H1 (cell line): ENCODE measurements around the gene LRRC61. TPM values are rescaled to one million over a fixed set of nuclear protein-coding genes. Genes with fewer than 3 reads are reported as not detected.

ENCODE experiments used
- CTCF ChIA-PET: fragments of 300-600 bp; sonication (Branson Sonifier 250); formaldehyde crosslinking; loops from one replicate; lab custom pipeline; 2021; ENCODE audit not compliant: partially characterized antibody; lab: Charles Lee
- POLR2A ChIA-PET: fragments of 300-600 bp; sonication (Branson Sonifier 250); formaldehyde crosslinking; loops from one replicate; lab custom pipeline; 2021; ENCODE audit warnings: inconsistent platforms; ENCODE audit not compliant: partially characterized antibody; lab: Charles Lee
- DNase-seq, 2 experiments: peaks; one replicate each; pipeline versions ENCODE4 v3.0.0 to v3.0.0-alpha.2; 2010 to 2022; ENCODE audit warnings: low spot score in 2 of 2, low read depth in 1 of 2, mixed read lengths in 1 of 2
- FAIRE-seq: peaks from 2 replicates; lab custom pipeline; 2011; peaks lifted over from hg19 to GRCh38; lab: Jason Lieb, UNC
- H2AFZ ChIP-seq: 2 replicates; pipeline ENCODE4 v1.8.1; 2012; ENCODE audit warnings: low read length, inconsistent platforms
- H2AK5ac ChIP-seq: 2 replicates; pipeline ENCODE4 v1.6.1; 2013; ENCODE audit warnings: low read depth, low read length
- H2BK120ac ChIP-seq: replicated peaks from 2 replicates; pipeline ENCODE3; 2013; ENCODE audit warnings: low read depth, low read length, inconsistent platforms
- H2BK12ac ChIP-seq: 2 replicates; pipeline ENCODE4 v1.6.1; 2013; ENCODE audit warnings: low read depth, low read length
- H2BK15ac ChIP-seq: 2 replicates; pipeline ENCODE4 v1.6.1; 2013; ENCODE audit warnings: low read length
- H2BK20ac ChIP-seq: 2 replicates; pipeline ENCODE4 v1.6.1; 2013; ENCODE audit warnings: low read length
- H2BK5ac ChIP-seq: 2 replicates; pipeline ENCODE4 v1.6.1; 2013; ENCODE audit warnings: low read depth, low read length
- H3K14ac ChIP-seq: 2 replicates; pipeline ENCODE4 v1.6.1; 2013; ENCODE audit warnings: inconsistent platforms; ENCODE audit not compliant: insufficient read length
- H3K18ac ChIP-seq: 2 replicates; pipeline ENCODE4 v1.6.1; 2013; ENCODE audit warnings: low read length; ENCODE audit errors: extremely low read depth
- H3K23ac ChIP-seq: 2 replicates; pipeline ENCODE4 v1.6.1; 2013; ENCODE audit warnings: inconsistent platforms; ENCODE audit not compliant: insufficient read length
- H3K23me2 ChIP-seq: 2 replicates; pipeline ENCODE4 v1.6.1; 2013; ENCODE audit warnings: low read depth, low read length
- H3K27ac ChIP-seq: 2 replicates; pipeline ENCODE4 v1.6.1; 2011; ENCODE audit warnings: low read depth, low read length, inconsistent platforms
- H3K27me3 ChIP-seq, 4 experiments: replicated peaks in 1 of 4; 1 replicate in 1 of 4; 2 replicates in 3 of 4; pipeline versions ENCODE4 v1.6.1 to v1.8.1; 2011 to 2013; ENCODE audit warnings: low read length in 3 of 4, mild to moderate bottlenecking in 3 of 4, inconsistent platforms in 2 of 4, mixed read lengths in 2 of 4, moderate library complexity in 1 of 4; ENCODE audit not compliant: control insufficient read depth in 3 of 4, insufficient read depth in 3 of 4; ENCODE audit errors: extremely low read depth in 1 of 4
- H3K36me3 ChIP-seq, 4 experiments: 2 replicates each; pipeline versions ENCODE4 v1.6.1 to v1.8.1; 2011 to 2013; ENCODE audit warnings: mild to moderate bottlenecking in 4 of 4, low read length in 3 of 4, moderate library complexity in 2 of 4, control low read depth in 1 of 4, inconsistent platforms in 1 of 4; ENCODE audit not compliant: insufficient read depth in 4 of 4, control insufficient read depth in 2 of 4
- H3K4ac ChIP-seq: replicated peaks from 2 replicates; pipeline ENCODE3; 2013; ENCODE audit warnings: low read length, low read depth, mixed read lengths, inconsistent platforms; ENCODE audit not compliant: insufficient read length
- H3K4me1 ChIP-seq, 4 experiments: replicated peaks in 1 of 4; 1 replicate in 1 of 4; 2 replicates in 3 of 4; pipeline versions ENCODE4 v1.6.1 to v1.8.1; 2011 to 2013; ENCODE audit warnings: low read length in 3 of 4, inconsistent platforms in 2 of 4, mixed read lengths in 1 of 4; ENCODE audit not compliant: insufficient read depth in 4 of 4, control insufficient read depth in 3 of 4
- H3K4me2 ChIP-seq, 2 experiments: 2 replicates each; pipeline versions ENCODE4 v1.6.1 to v1.8.1; 2011 to 2013; ENCODE audit warnings: low read depth in 2 of 2, low read length in 2 of 2, control low read depth in 1 of 2, inconsistent platforms in 1 of 2, mild to moderate bottlenecking in 1 of 2; ENCODE audit not compliant: insufficient read depth in 1 of 2
- H3K4me3 ChIP-seq, 4 experiments: fragments of 200-600, 300-600 bp in 1 of 4; sonication (generic), shearing (Covaris generic), sonication (Bioruptor Twin) in 1 of 4; 2 replicates each; pipeline versions ENCODE4 v1.5.1 to v1.8.1; 2011 to 2016; ENCODE audit warnings: low read length in 4 of 4, low read depth in 3 of 4, control low read depth in 2 of 4, inconsistent platforms in 2 of 4, mild to moderate bottlenecking in 2 of 4, mixed read lengths in 1 of 4, moderate library complexity in 1 of 4; ENCODE audit not compliant: insufficient read depth in 2 of 4; ENCODE audit errors: extremely low read depth in 1 of 4
- H3K56ac ChIP-seq: replicated peaks from 2 replicates; pipeline ENCODE3; 2013; ENCODE audit warnings: low read depth, mild to moderate bottlenecking, mixed read lengths, low read length, inconsistent platforms; ENCODE audit not compliant: insufficient read length
- H3K79me1 ChIP-seq: 2 replicates; pipeline ENCODE4 v1.6.1; 2013; ENCODE audit warnings: low read depth, low read length, control low read depth
- H3K79me2 ChIP-seq, 2 experiments: 2 replicates each; pipeline versions ENCODE4 v1.6.1 to v1.8.1; 2012 to 2013; ENCODE audit warnings: low read length in 2 of 2, mild to moderate bottlenecking in 2 of 2, inconsistent platforms in 1 of 2; ENCODE audit not compliant: insufficient read depth in 2 of 2, control insufficient read depth in 1 of 2
- H3K9ac ChIP-seq, 4 experiments: replicated peaks in 1 of 4; 1 replicate in 1 of 4; 2 replicates in 3 of 4; pipeline versions ENCODE4 v1.6.1 to v1.8.1; 2011 to 2013; ENCODE audit warnings: low read depth in 3 of 4, low read length in 3 of 4, control low read depth in 2 of 4, mild to moderate bottlenecking in 2 of 4, moderate library complexity in 2 of 4, inconsistent platforms in 1 of 4; ENCODE audit errors: extremely low read depth in 1 of 4
- H3K9me3 ChIP-seq, 2 experiments: 2 replicates each; pipeline versions ENCODE4 v1.6.1 to v1.8.1; 2012 to 2013; ENCODE audit warnings: mild to moderate bottlenecking in 2 of 2, moderate library complexity in 2 of 2, control low read depth in 1 of 2, inconsistent platforms in 1 of 2, low read depth in 1 of 2, low read length in 1 of 2, mixed read lengths in 1 of 2; ENCODE audit not compliant: insufficient read depth in 2 of 2
- H4K20me1 ChIP-seq, 2 experiments: replicated peaks in 1 of 2; 2 replicates each; pipeline versions ENCODE3 to v1.8.1; 2011 to 2013; ENCODE audit warnings: inconsistent platforms in 2 of 2, low read length in 2 of 2, mild to moderate bottlenecking in 1 of 2; ENCODE audit not compliant: insufficient read depth in 2 of 2, control insufficient read depth in 1 of 2
- H4K5ac ChIP-seq: 2 replicates; pipeline ENCODE4 v1.6.1; 2013; ENCODE audit warnings: low read length, low read depth, mixed read lengths, inconsistent platforms; ENCODE audit not compliant: insufficient read length
- H4K8ac ChIP-seq: 2 replicates; pipeline ENCODE4 v1.8.0; 2013; ENCODE audit warnings: mild to moderate bottlenecking, moderate library complexity, low read length, inconsistent platforms; ENCODE audit not compliant: insufficient read depth; ENCODE audit errors: extremely low read depth
- H4K91ac ChIP-seq: replicated peaks from 2 replicates; pipeline ENCODE3; 2013; ENCODE audit warnings: low read length, mixed read lengths, inconsistent platforms; ENCODE audit not compliant: insufficient read length
- WGBS, 2 experiments: shearing (Covaris generic) in 1 of 2; methylation state at CpG; one replicate each; pipeline versions ENCODE4 v1.1.6 to v1.1.7; 2013 to 2015; ENCODE audit warnings: low lambda C conversion rate in 2 of 2, mixed read lengths in 2 of 2, inconsistent platforms in 1 of 2, low coverage in 1 of 2, missing lambda C conversion rate in 1 of 2; ENCODE audit not compliant: insufficient replicate concordance in 2 of 2, insufficient coverage in 1 of 2, insufficient read length in 1 of 2; ENCODE audit errors: extremely low coverage in 1 of 2, missing lambda C conversion rate in 1 of 2; 5-methylcytosine and 5-hydroxymethylcytosine counted together
- polyA plus RNA-seq, 7 experiments: library from polyadenylated mRNA; depleted of rRNA in 3 of 7; stranded (reverse) in 5 of 7; unstranded in 2 of 7; fragments of >200 nt in 5 of 7; fragments of 200-250 nt in 2 of 7; gene quantifications; 1 replicate in 5 of 7; 2 replicates in 1 of 7; 4 replicates in 1 of 7; pipeline versions ENCODE4 v1.2.1 to v1.2.3, GENCODE V29; 2011 to 2013; ENCODE audit warnings: missing spikeins in 2 of 7, mixed read lengths in 2 of 7
- total RNA-seq: library from RNA; stranded (reverse); fragmentation: NEBNext Ultra II Directional; extraction: Animal tissue kit (Norgen Biotek cat#: 25700); gene quantifications from 2 replicates; pipeline ENCODE4 v1.2.1, GENCODE V29; 2021
- TF ChIP-seq, protein P1 (sequence below): IDR thresholded peaks from 2 replicates; pipeline ENCODE4 v1.6.1; 2012; ENCODE audit warnings: inconsistent platforms

Gene LRRC61
- total and polyA plus RNA-seq, 2 of the 8 experiments (the other 6 are each of a cell fraction or from before 2014, with no cell fraction given): 0.73 to 44.8 TPM

DNA sequence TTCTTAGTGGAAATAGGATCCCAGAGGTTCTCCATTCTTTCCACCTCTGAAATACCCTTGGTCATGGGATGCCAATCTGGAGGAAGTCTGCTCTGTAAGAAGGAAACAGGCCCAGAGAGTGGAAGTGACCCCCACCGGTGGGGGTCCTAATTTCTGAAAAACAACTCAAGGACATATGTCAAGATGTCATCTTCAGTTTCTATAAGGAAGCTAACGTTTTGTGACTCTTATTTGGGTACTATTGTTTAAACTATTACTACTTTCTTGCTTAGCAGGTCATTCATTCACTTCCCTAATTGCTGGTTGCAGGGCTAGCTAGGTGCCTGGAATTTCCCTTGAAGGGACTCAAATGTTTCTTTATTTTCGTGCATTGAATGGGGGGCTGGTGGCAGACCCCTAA is 54.0 kb downstream of the LRRC61 start:
- Histone ChIP-seq H3K9ac (no peak overlapping the region), H4K8ac (no peak overlapping the region), H3K27ac (no peak overlapping the region), H2BK15ac (no peak overlapping the region), H3K9me3 (no peaks in the 10 kb centered on the region), H3K4me3 (no peak overlapping the region), H4K5ac (no peak overlapping the region), H3K18ac (no peak overlapping the region), H3K36me3 (peaks cover 12 to 27% (median 17%) of the 10 kb centered on the region in 4 experiments), H3K79me2 (peaks cover 0 to 49% of the 10 kb centered on the region in 2 experiments), H2BK20ac (no peak overlapping the region), H4K20me1 (peaks cover 0 to 11% of the 10 kb centered on the region in 2 experiments), H3K27me3 (no peaks in the 10 kb centered on the region), H3K23ac (no peak overlapping the region), H3K56ac (no peak overlapping the region), H3K4me1 (peaks cover 14 to 35% (median 19%) of the 10 kb centered on the region in 4 experiments), H2BK120ac (no peak overlapping the region), H4K91ac (no peak overlapping the region), H3K4ac (no peak overlapping the region), H3K14ac (no peak overlapping the region), H2AFZ (no peak overlapping the region), H2BK12ac (no peak overlapping the region), H3K4me2 (no peak overlapping the region), H3K23me2 (peaks cover 11% of the 10 kb centered on the region), H2AK5ac (no peak overlapping the region), H3K79me1 (peaks cover 22% of the 10 kb centered on the region), H2BK5ac (no peak overlapping the region)
- FAIRE-seq (no peak), DNase-seq (no peak)
- ChIA-PET POLR2A (interaction anchor here (0.7 to 6.1 kb wide), 13 partner anchors 9 to 42 kb away, joined by 3 to 93 read pairs (median 5); partner anchors contain the start of gene REPIN1), CTCF (interaction anchor here (1.1 to 2.1 kb wide), 9 partner anchors 8 to 91 kb away, joined by 3 to 18 read pairs (median 4); partner anchors contain the start of gene REPIN1)
- TF ChIP-seq, protein P1, sequence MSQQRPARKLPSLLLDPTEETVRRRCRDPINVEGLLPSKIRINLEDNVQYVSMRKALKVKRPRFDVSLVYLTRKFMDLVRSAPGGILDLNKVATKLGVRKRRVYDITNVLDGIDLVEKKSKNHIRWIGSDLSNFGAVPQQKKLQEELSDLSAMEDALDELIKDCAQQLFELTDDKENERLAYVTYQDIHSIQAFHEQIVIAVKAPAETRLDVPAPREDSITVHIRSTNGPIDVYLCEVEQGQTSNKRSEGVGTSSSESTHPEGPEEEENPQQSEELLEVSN: no peak
- WGBS, 2 experiments: 68% methylated on average over 3 of the region's 3 CpGs; no CpG with 5 or more reads in 1 of the 2 experiments
